ENCODE data around the gene CHCHD4. TPM values are rescaled to one million over a fixed set of nuclear protein-coding genes. Genes with fewer than 3 reads are reported as not detected.
A peak's percentile ranks its signal among the peaks of the same experiment; 100 is the strongest.

The CHCHD4 gene
- total RNA-seq (10 to 100 TPM; 12.1 to 15.0 TPM), polyA plus RNA-seq (ENCODE audit: insufficient read length in 2 of 2) (10 to 100 TPM; 15.0 to 18.1 TPM)
- long read RNA-seq, donor 1, transcript CHCHD4-202 (3 exons, 1,405 nt): major isoform, 10 of 11 reads
- long read RNA-seq, donor 1, partial matches to known transcripts: 0 of 11 reads
- long read RNA-seq, donor 1, other reads (novel, unspliced or antisense): 0 of 11 reads
- long read RNA-seq, donor 2, partial matches to known transcripts: 0 of 5 reads
- long read RNA-seq, donor 2, other reads (novel, unspliced or antisense): 0 of 5 reads
- long read RNA-seq, donor 3, partial matches to known transcripts: 0 of 4 reads
- long read RNA-seq, donor 3, other reads (novel, unspliced or antisense): 0 of 4 reads
- long read RNA-seq, donor 4, transcript CHCHD4-202 (3 exons, 1,405 nt): major isoform, 10 of 13 reads
- long read RNA-seq, donor 4, partial matches to known transcripts: 0 of 13 reads
- long read RNA-seq, donor 4, other reads (novel, unspliced or antisense): 0 of 13 reads

DNA sequence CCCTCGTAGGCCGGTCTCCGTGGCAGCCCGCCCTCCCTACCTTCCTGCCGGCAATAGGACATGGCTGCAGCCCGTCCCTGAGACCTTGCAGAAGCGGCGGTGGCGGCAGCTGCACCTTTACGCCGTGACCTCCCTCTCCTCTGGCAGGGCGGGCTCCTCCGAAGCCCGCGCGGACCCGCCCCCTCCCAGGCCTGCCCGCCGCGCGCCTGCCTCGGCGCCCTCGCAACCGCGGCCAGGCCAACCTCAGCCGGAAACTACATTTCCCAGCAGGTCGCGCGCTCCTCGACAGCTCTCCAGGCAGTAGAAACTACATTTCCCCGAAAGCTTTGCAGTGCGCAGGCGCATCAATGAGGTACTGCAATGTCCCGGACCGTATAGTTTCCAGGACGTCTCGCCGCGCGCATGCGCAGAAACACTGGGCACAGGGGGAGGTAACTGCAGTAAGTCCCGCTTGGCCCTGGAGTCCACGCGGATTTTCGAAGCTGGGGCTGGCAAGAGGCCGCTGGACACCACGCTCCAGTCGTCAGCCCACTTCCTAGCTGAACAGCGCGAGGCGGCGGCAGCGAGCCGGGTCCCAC, at the start of gene CHCHD4, which contains the start of gene TMEM43:
CHCHD4 (minus strand) TSS at position 256 of the 578 bp plus-strand sequence; CDS start at position 62, 194 bp downstream.
TMEM43 (plus strand) TSS at position 438 of the 578 bp plus-strand sequence. CDS start 142 bp downstream, outside the sequence.
- peaks cover 22% of the 10 kb centered on the region for H3K36me3 ChIP-seq (ENCODE audit: control insufficient read depth, insufficient read depth, low read length)
- H3K27ac ChIP-seq (ENCODE audit: low read depth, low read length): peak within 1 kb of the TSS; percentile 78
- H3K4me1 ChIP-seq (ENCODE audit: control insufficient read depth, insufficient read depth, low read length): peaks cover 22% of the 10 kb centered on the region
- WGBS (ENCODE audit: insufficient coverage): under 1% methylated on average over 55 of the region's 55 CpGs
- no peaks in the 10 kb centered on the region for H3K27me3 ChIP-seq (ENCODE audit: control insufficient read depth, insufficient read depth, low read length)
- no peaks in the 10 kb centered on the region for H3K9me3 ChIP-seq (ENCODE audit: control insufficient read depth, insufficient read depth, low read length)
- H3K4me3 ChIP-seq (ENCODE audit: low read depth, low read length): peak within 1 kb of the TSS; percentile 89
- DNase-seq (ENCODE audit: low read depth in 4 of 6, low spot score in 6 of 6): peak; percentile 97 to 100 (median 98)

- no peak for DNase-seq (ENCODE audit: low read depth in 4 of 6, low spot score in 6 of 6)
- Histone ChIP-seq H3K27me3 (ENCODE audit: control insufficient read depth, insufficient read depth, low read length) (no peaks in the 10 kb centered on the region), H3K4me3 (ENCODE audit: low read depth, low read length) (no peak overlapping the region), H3K9me3 (ENCODE audit: control insufficient read depth, insufficient read depth, low read length) (no peaks in the 10 kb centered on the region), H3K4me1 (ENCODE audit: control insufficient read depth, insufficient read depth, low read length) (peaks cover 3% of the 10 kb centered on the region), H3K27ac (ENCODE audit: low read depth, low read length) (no peak overlapping the region), H3K36me3 (ENCODE audit: control insufficient read depth, insufficient read depth, low read length) (peaks cover 26% of the 10 kb centered on the region)
- WGBS (ENCODE audit: insufficient coverage): 97% methylated on average over 4 of the region's 5 CpGs
These were observed 47.8 kb upstream of the CHCHD4 start for GRCh38 chr3:14172496-14172895.

DNA sequence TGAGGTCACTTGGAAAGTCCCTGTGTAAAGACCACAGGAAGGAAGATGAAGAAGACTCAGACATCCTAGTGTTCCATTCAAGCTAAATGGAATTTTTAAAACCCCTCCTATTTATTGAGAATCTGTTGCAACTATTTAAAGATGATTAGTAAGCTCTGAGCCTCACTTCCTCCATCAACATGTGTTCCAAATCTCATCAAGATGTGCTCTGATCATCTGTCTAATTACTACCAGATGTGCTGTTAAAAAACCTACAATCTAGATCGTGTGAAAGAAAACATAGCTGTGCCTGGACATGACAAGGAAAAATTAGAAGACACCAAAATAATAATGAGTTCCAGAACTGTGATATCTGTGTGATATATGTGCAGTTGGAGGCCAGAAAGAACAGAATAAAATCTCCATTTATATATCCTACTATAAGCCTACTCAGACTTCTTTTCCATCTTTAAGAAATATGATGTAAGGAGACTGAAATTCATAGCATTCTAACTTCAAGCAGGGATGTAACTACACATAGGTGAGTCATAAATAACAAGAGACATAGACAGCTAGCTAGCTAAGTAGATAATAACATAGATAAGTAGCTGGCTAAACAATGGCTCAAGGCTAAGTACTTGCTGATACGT, 46.0 kb upstream of the CHCHD4 start:
- H3K27ac ChIP-seq (ENCODE audit: low read depth, low read length): no peak overlapping the region
- peak in 1 of 6 donors; percentile 12 for DNase-seq (ENCODE audit: low read depth in 4 of 6, low spot score in 6 of 6)
- H3K4me1 ChIP-seq (ENCODE audit: control insufficient read depth, insufficient read depth, low read length): no peaks in the 10 kb centered on the region
- peaks cover 42% of the 10 kb centered on the region for H3K36me3 ChIP-seq (ENCODE audit: control insufficient read depth, insufficient read depth, low read length)
- no peaks in the 10 kb centered on the region for H3K9me3 ChIP-seq (ENCODE audit: control insufficient read depth, insufficient read depth, low read length)
- WGBS (ENCODE audit: insufficient coverage): no CpG with 5 or more reads among the region's 2 CpGs
- no peak overlapping the region for H3K4me3 ChIP-seq (ENCODE audit: low read depth, low read length)
- no peaks in the 10 kb centered on the region for H3K27me3 ChIP-seq (ENCODE audit: control insufficient read depth, insufficient read depth, low read length)

DNA sequence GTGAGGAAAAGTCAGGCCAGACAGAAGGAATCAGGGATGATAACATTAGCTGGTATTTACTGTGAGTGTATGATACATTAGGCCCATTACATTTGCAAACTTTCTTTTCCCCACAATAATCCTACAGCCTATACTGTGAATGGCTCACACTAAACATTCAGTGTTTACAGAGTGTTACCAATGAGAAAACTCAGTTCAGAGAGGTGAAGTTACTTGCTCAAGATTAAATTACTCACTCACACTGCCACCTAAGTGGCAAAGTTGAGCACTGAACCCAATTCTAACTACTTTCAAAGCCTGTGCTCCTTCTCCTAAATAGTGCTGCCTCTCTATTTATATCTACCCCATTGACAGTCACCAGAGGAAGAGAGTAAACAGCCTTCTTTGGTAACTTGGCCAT, 45.2 kb upstream of the CHCHD4 start:
- Histone ChIP-seq H3K27ac (ENCODE audit: low read depth, low read length) (no peak overlapping the region), H3K9me3 (ENCODE audit: control insufficient read depth, insufficient read depth, low read length) (no peaks in the 10 kb centered on the region), H3K27me3 (ENCODE audit: control insufficient read depth, insufficient read depth, low read length) (no peaks in the 10 kb centered on the region), H3K4me3 (ENCODE audit: low read depth, low read length) (no peak overlapping the region), H3K36me3 (ENCODE audit: control insufficient read depth, insufficient read depth, low read length) (peaks cover 50% of the 10 kb centered on the region), H3K4me1 (ENCODE audit: control insufficient read depth, insufficient read depth, low read length) (no peaks in the 10 kb centered on the region)
- DNase-seq (ENCODE audit: low read depth in 4 of 6, low spot score in 6 of 6): no peak

DNA sequence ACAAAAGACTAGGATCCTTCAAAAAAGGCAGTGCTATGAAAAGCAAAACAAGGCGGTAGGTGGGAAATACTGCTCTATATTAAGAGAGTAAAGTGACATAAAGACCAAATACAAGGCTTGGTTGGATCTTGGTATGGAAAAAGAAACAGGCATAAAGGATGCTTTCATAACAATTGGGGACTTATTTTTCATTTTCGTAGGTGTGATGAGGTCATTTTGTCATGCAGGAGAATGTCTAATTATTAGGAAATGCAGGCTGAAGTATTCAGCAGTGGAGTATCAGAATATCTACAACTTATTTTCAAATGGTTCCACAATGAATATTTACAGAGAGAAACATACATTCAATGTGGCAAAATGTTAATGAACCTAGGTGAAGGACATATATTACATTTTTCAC, 44.8 kb upstream of the CHCHD4 start:
- peaks cover 54% of the 10 kb centered on the region for H3K36me3 ChIP-seq (ENCODE audit: control insufficient read depth, insufficient read depth, low read length)
- DNase-seq (ENCODE audit: low read depth in 4 of 6, low spot score in 6 of 6): no peak
- no peaks in the 10 kb centered on the region for H3K27me3 ChIP-seq (ENCODE audit: control insufficient read depth, insufficient read depth, low read length)
- no CpG with 5 or more reads among the region's 2 CpGs for whole genome bisulfite sequencing (ENCODE audit: insufficient coverage)
- H3K27ac ChIP-seq (ENCODE audit: low read depth, low read length): no peak overlapping the region
- no peaks in the 10 kb centered on the region for H3K9me3 ChIP-seq (ENCODE audit: control insufficient read depth, insufficient read depth, low read length)
- no peak overlapping the region for H3K4me3 ChIP-seq (ENCODE audit: low read depth, low read length)
- H3K4me1 ChIP-seq (ENCODE audit: control insufficient read depth, insufficient read depth, low read length): no peaks in the 10 kb centered on the region

GRCh38 chr3:14166877-14167603, 42.4 kb upstream of the CHCHD4 start:
- H3K4me3 ChIP-seq (ENCODE audit: low read depth, low read length): no peak overlapping the region
- H3K27ac ChIP-seq (ENCODE audit: low read depth, low read length): no peak overlapping the region
- DNase-seq (ENCODE audit: low read depth in 4 of 6, low spot score in 6 of 6): no peak
- H3K9me3 ChIP-seq (ENCODE audit: control insufficient read depth, insufficient read depth, low read length): peaks cover under 1% of the 10 kb centered on the region
- WGBS (ENCODE audit: insufficient coverage): 78% methylated on average over 5 of the region's 9 CpGs
- no peaks in the 10 kb centered on the region for H3K27me3 ChIP-seq (ENCODE audit: control insufficient read depth, insufficient read depth, low read length)
- peaks cover 56% of the 10 kb centered on the region for H3K36me3 ChIP-seq (ENCODE audit: control insufficient read depth, insufficient read depth, low read length)
- no peaks in the 10 kb centered on the region for H3K4me1 ChIP-seq (ENCODE audit: control insufficient read depth, insufficient read depth, low read length)

DNA sequence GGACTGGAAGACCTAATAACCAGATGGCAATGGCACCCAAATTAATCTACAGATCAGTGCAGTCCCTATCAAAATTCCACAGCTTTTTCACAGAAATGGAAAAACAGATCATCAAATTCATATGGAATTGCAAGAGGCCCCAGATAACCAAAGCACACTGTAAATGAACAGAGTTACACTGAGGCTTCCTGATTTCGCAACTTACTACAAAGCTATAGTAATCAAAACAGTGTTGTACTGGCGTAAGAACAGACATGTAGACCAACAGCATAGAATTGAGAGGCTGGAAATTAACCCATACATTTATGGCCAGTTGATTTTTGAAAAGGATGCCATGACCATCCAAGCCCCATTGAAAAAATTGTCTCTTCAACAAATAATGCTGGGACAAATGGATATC, 37.5 kb upstream of the CHCHD4 start:
- Histone ChIP-seq H3K36me3 (ENCODE audit: control insufficient read depth, insufficient read depth, low read length) (peaks cover 50% of the 10 kb centered on the region), H3K4me1 (ENCODE audit: control insufficient read depth, insufficient read depth, low read length) (no peaks in the 10 kb centered on the region), H3K27ac (ENCODE audit: low read depth, low read length) (no peak overlapping the region), H3K9me3 (ENCODE audit: control insufficient read depth, insufficient read depth, low read length) (peaks cover 5% of the 10 kb centered on the region), H3K4me3 (ENCODE audit: low read depth, low read length) (no peak overlapping the region), H3K27me3 (ENCODE audit: control insufficient read depth, insufficient read depth, low read length) (no peaks in the 10 kb centered on the region)
- no peak for DNase-seq (ENCODE audit: low read depth in 4 of 6, low spot score in 6 of 6)
- no CpG with 5 or more reads among the region's 2 CpGs for WGBS (ENCODE audit: insufficient coverage)

DNA sequence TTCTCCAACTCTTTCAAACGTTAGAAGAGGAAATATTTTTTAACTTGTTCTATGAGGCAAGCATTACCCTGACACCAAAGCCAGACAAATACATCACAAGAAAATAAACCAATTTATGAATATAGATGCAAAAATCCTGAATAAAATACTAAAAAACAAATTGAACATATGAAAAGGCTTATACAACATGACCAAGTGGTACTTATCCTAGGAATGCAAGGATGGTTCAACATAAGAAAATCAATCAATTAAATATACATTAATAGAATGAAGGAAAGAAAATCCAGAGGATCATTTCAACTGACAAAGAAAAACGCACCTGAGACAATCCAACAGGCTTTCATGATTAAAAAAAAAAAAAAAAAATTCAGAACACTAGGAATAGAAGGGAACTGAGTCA, 36.6 kb upstream of the CHCHD4 start:
- no peak for DNase-seq (ENCODE audit: low read depth in 4 of 6, low spot score in 6 of 6)
- H3K9me3 ChIP-seq (ENCODE audit: control insufficient read depth, insufficient read depth, low read length): peaks cover 5% of the 10 kb centered on the region
- H3K27me3 ChIP-seq (ENCODE audit: control insufficient read depth, insufficient read depth, low read length): no peaks in the 10 kb centered on the region
- peaks cover 43% of the 10 kb centered on the region for H3K36me3 ChIP-seq (ENCODE audit: control insufficient read depth, insufficient read depth, low read length)
- H3K4me1 ChIP-seq (ENCODE audit: control insufficient read depth, insufficient read depth, low read length): no peaks in the 10 kb centered on the region
- no CpG with 5 or more reads among the region's 2 CpGs for WGBS (ENCODE audit: insufficient coverage)
- no peak overlapping the region for H3K27ac ChIP-seq (ENCODE audit: low read depth, low read length)
- H3K4me3 ChIP-seq (ENCODE audit: low read depth, low read length): no peak overlapping the region

DNA sequence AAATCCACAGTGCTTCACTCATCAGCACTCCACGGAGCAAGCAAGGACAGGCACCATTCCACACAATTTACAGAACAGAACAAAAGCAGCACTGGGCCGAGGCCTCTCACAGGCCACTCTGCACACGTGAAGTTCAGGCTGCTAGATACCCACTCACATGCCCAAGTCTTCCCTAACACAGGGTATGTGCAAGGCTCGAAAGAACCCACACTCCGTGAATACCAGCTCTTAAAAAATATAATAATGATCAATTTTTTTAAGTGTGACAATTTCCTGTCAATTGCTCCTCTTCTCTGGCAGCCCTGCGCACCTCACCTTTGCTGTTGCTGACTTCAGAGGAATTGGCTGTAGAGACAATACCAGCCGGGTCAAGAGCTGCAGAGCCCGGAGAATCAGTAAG, 34.8 kb upstream of the CHCHD4 start:
- no peaks in the 10 kb centered on the region for H3K4me1 ChIP-seq (ENCODE audit: control insufficient read depth, insufficient read depth, low read length)
- H3K9me3 ChIP-seq (ENCODE audit: control insufficient read depth, insufficient read depth, low read length): peaks cover 5% of the 10 kb centered on the region
- H3K4me3 ChIP-seq (ENCODE audit: low read depth, low read length): no peak overlapping the region
- H3K36me3 ChIP-seq (ENCODE audit: control insufficient read depth, insufficient read depth, low read length): peaks cover 33% of the 10 kb centered on the region
- no peaks in the 10 kb centered on the region for H3K27me3 ChIP-seq (ENCODE audit: control insufficient read depth, insufficient read depth, low read length)
- WGBS (ENCODE audit: insufficient coverage): 100% methylated on average over 6 of the region's 8 CpGs
- DNase-seq (ENCODE audit: low read depth in 4 of 6, low spot score in 6 of 6): no peak
- H3K27ac ChIP-seq (ENCODE audit: low read depth, low read length): no peak overlapping the region
